ENCODE results near the gene WDR72.
A peak's percentile ranks its signal among the peaks of the same experiment; 100 is the strongest.

Gene WDR72

GRCh38 chr15:53527996-53528395, 231.5 kb downstream of the WDR72 start:
- no peak for DNase-seq

- no peak for DNase-seq
Observed at GRCh38 chr15:53525894-53526293, 233.6 kb downstream of the WDR72 start.

GRCh38 chr15:53522991-53523390, 236.5 kb downstream of the WDR72 start:
- no peak for DNase-seq

- no peak for DNase-seq
Observed at GRCh38 chr15:53520996-53521395, 238.5 kb downstream of the WDR72 start.

- DNase-seq, result no peak
Observed at GRCh38 chr15:53513431-53513830, 246.0 kb downstream of the WDR72 start.

DNA sequence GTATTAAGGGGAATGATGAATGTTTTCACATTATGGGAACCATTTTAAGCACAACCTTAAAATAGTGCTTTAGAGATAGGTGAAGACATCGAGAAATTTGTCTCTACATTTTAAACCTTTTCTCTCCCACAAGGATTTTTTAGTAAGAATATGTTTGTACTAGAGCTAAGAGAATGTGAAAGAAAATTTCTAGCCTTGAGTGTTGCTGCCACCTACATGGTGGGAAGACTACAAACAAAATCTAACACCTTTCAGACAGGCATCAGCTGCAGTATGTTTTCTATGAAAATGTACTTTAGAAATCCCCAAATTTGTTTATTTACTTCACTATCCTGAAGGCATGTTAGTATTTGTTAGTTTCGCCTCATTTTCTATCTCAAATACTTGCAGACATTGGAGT, 247.4 kb downstream of the WDR72 start:
- no peak for DNase-seq

DNA sequence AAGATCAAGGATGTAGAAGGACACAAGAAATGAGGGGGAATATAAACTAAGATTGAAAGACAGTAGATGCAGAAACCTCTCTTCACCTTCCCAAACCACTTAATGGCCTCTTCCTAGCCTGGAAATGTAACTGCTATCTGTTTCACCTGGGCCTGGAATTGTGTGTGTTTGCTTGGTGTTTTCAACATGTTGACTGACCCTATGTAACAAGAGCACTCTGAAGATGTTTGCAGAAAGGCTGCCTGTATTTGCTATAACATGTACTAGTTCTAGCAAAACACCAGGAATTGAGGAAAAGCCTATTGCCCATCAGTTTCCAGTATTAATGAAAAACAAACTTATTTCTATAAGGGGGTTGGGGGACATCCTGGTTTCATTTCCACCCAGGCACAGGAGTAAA, 248.3 kb downstream of the WDR72 start:
- DNase-seq, result no peak

DNA sequence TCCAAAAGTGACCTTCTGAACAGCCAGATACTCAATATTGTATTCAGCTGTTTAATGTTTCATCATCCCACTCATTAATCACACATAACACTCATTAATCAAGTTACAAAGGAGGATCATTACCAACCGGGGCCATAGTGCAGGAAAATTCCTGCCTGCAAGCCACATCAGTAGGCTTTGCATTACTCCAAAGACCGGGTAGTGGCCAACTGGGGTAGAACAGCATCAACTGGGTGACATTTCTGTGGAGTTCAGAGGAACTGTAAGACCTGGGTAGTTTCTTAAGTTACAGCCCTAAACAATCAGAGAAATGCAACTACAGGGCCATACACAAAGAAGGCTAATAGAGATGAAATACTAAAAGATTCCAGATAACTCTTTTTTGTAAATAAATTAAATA, 253.1 kb downstream of the WDR72 start:
- no peak for DNase-seq

DNA sequence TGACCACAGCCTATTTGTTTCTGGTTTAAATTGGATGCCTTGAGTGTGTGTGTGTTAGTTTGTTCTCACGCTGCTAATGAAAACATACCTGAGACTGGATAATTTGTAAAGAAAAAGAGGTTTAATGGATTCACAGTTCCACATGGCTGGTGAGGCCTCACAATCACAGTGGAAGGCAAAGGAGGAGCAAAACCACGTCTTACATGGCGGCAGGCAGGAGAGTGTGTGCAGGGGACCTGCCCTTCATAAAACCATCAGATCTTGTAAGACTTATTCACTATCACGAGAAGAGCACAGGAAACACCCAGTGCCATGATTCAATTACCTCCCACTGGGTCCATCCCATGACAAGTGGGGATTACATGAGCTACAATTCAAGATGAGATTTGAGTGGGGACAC, 260.5 kb downstream of the WDR72 start:
- no peak for DNase-seq

GRCh38 chr15:53490341-53490740, 269.1 kb downstream of the WDR72 start:
- DNase-seq, result no peak

DNA sequence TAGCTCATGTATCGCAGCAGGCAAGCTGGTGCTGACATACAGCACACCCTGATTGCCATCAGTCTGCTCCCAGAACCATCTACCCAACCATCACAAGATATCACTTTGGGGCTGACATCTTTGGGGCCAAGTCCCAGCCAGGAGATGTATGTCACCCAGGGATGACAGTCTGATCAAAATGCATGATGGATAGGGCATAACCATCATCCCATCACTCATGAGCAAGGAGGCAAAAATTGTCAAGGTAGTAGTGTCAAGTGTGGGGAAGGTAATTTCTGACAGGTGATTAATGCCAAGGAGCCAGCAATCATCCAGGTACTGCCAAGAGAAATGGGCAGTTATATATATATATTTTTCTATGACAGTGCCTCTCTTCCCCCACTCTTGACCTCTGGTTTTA, 277.4 kb downstream of the WDR72 start:
- no peak for DNase-seq

DNA sequence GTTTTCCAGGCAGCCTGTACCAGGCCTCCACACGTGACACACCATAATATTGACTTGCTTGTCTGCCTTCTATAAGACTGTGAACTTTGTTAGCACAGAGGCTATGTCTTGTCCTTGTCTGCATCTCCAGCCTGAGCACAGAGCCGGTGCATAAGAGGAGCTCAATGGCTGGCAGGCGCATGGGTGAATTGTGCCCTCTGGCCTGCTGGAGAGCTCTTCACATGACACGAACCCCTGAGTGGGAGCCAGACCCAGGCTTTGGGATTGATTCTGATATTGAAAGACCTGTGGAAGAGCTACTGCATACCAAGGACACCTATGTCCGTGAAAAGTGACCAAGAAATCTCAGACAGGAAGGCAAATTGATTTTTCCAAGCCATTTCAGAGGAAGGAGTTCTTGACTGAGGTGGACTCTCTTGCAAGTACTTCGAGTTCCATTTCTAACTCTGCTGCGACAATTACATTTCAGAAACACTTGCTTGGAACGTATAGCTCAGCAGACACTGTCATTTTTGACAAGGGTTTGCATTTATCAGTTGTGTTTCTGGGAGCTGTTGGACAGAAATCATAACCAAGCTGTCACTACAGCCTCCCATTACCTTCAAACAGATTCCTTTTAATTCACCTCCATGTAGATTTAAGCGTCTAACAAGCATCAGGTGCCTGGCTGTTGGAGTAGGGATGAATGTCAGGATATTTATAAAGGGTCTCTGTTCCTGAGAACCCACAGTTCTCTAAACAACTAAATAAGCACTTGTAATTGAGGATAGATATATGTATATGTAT, 281.3 kb downstream of the WDR72 start:
- DNase-seq, result no peak

DNA sequence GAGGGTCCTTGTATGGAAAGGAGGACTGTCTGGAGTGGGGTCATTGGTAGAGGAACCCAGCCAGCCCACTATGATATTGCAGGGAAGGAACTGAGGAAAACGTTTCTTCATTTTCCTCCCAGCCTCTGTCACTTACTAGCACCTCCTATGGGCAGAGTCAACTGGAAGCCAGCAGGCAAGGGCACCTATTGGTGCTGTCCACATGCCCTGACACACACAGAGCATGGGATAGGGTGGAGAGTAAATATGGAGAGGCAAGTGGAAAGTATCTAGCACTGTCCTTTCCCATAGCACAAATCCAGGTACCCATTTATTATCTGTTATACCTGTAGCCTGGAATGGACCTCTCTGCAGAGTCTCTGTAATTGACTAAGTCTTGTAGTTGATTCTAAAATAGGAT, 285.6 kb downstream of the WDR72 start:
- DNase-seq, result no peak

DNA sequence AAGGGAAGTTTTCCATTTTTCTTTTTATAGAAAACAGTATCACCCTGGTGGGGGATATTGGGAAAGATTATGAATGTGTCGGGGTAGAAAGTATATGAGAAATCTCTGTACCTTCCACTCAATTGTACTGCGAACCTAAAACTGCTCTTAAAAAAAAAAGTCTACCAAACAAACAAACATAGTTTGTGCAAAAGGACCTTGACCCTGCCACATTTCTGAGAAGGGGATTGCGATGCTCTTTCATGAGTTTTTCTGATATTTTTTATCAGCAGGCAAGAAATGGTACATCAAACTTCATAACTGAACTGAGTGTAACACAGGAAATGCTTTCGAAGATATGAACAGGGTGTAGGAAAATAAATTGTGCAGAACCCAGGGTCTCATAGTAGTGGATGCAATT, 286.0 kb downstream of the WDR72 start:
- no peak for DNase-seq

GRCh38 chr15:53472883-53473282, 286.6 kb downstream of the WDR72 start:
- DNase-seq, result no peak

DNA sequence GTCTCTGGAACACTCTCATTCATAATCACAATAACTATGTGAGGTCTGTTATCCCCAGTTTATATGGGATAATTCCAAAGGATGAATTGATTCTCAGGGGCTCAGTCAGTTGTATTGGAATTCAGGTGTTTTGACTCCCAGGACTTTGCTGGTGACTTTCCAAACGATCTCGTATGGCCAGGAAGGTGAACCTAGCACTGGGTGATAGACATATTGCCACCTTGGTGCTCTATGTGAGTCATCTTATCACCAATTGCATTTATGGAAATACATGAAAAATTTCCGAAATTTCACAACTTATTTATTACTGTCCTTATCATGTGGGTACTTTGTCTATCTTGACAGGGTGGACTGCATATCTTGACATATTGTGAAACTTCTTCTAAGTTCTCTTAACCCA, 287.3 kb downstream of the WDR72 start:
- no peak for DNase-seq

DNA sequence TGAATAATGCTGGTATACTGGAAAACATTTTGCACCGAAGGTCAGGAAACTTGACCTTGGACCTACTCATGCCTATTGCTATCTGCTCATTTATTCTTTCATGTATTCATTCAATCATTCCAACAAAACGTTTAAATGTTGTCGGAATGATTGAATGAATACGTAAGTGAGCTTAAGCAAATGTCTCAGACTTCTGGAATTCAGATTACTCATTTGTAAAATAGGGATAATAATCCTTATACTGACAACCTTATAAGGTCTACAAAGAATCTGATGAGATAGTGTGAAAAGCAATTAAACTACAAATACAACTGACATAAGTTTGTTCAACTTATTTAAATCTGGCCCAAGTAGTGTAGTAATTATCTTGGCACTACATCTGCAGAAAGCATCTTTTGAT, 288.7 kb downstream of the WDR72 start:
- peak; percentile 0 for DNase-seq

GRCh38 chr15:53469422-53469821, 290.0 kb downstream of the WDR72 start:
- no peak for DNase-seq

Measured in fibroblast of skin of abdomen (primary cell).